ENCODE data around the gene VGLL4. TPM values are rescaled to one million over a fixed set of nuclear protein-coding genes. Genes with fewer than 3 reads are reported as not detected.

Gene VGLL4
- total RNA-seq, 1 donor from 2014 or later, result 29.3 TPM

DNA sequence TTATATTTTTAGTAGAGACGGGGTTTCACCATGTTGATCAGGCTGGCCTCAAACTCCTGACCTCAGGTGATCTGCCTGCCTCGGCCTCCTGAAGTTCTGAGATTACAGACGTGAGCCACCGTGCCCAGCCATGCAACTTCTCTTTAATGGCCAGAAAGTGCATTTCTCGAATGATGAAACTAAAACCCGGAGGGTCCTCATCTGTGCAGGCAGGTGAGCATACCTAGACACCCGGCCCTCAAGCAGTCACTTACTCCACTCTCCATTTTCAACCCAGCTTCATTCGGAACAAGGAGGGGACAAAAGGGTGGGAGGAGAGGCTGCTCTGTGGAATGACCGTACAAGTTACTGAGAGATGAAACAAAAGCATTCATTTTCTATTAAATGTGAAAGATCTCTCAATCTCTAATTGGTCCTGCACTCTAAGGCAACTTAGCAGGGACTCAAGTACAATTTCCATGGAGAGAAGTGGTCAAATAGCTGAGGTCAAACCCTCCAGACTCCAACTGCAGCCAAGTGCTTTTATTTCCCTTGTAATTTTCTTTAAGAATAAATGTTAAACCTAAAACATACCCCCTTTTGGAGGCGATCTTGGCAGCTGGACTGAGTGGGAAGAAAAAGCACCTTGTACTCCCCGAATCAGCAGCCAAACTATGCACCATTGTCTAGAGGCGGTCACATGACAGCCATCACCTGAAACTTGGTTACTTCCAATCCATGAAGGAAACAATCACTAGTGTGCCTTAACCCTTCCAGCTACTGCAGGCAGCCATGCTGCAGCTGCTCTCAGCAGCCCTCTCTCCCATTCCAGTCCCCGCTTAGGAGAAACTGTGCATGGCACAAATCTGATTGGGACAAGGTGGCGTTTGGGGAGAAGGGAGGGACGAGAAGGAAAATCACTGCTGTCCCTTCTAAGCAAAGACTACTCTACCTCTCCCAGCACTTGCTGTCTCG is 62.2 kb downstream of the VGLL4 start:
- TF ChIP-seq, protein P1, sequence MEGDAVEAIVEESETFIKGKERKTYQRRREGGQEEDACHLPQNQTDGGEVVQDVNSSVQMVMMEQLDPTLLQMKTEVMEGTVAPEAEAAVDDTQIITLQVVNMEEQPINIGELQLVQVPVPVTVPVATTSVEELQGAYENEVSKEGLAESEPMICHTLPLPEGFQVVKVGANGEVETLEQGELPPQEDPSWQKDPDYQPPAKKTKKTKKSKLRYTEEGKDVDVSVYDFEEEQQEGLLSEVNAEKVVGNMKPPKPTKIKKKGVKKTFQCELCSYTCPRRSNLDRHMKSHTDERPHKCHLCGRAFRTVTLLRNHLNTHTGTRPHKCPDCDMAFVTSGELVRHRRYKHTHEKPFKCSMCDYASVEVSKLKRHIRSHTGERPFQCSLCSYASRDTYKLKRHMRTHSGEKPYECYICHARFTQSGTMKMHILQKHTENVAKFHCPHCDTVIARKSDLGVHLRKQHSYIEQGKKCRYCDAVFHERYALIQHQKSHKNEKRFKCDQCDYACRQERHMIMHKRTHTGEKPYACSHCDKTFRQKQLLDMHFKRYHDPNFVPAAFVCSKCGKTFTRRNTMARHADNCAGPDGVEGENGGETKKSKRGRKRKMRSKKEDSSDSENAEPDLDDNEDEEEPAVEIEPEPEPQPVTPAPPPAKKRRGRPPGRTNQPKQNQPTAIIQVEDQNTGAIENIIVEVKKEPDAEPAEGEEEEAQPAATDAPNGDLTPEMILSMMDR (IDR thresholded peaks at IDR 0.05; ENCODE audit: borderline replicate concordance), result no peak
- H3K36me3 ChIP-seq, result no peaks in the 10 kb centered on the region
- intact Hi-C loops (cut with micrococcal nuclease), result loop anchor here (10.0 kb wide), 1 partner anchor 63 kb away; the partner anchor contains the start of gene VGLL4
- H3K9me3 ChIP-seq (replicated peaks), result no peaks in the 10 kb centered on the region
- no peak for DNase-seq
- no peaks in the 10 kb centered on the region for H3K27me3 ChIP-seq (ENCODE audit: low read depth)
- peak overlapping the region; percentile 85 for H3K27ac ChIP-seq (replicated peaks)
- H3K4me1 ChIP-seq, result peaks cover 83% of the 10 kb centered on the region
- peak overlapping the region; percentile 61 for H3K4me3 ChIP-seq

DNA sequence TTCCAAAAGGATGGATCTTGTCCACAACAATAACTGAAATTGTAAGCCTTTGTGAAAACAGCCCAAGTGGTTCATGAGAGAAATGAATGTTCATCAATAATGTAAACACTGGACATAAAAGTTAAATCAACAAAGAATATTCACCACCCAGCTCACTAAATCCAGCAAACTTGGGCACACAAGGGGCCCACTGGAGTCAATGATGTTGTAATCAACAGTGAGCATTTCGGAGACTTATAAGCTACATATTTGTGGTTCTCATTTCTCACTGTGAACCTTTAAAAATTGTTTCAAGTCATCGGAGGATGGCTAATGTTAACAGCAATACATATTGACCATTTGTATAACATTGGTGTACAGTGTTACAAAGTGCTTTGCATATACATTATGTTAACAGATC is 63.1 kb downstream of the VGLL4 start:
- TF ChIP-seq, protein P1 (IDR thresholded peaks at IDR 0.05; ENCODE audit: borderline replicate concordance), result no peak
- Histone ChIP-seq H3K27me3 (ENCODE audit: low read depth) (no peaks in the 10 kb centered on the region), H3K27ac (replicated peaks) (peak overlapping the region; percentile 85), H3K9me3 (replicated peaks) (no peaks in the 10 kb centered on the region), H3K4me3 (peak overlapping the region; percentile 61), H3K4me1 (peaks cover 83% of the 10 kb centered on the region), H3K36me3 (no peaks in the 10 kb centered on the region)
- intact Hi-C loops (cut with micrococcal nuclease), result loop anchor here (10.0 kb wide), 1 partner anchor 64 kb away; the partner anchor contains the start of gene VGLL4
- no peak for DNase-seq

DNA sequence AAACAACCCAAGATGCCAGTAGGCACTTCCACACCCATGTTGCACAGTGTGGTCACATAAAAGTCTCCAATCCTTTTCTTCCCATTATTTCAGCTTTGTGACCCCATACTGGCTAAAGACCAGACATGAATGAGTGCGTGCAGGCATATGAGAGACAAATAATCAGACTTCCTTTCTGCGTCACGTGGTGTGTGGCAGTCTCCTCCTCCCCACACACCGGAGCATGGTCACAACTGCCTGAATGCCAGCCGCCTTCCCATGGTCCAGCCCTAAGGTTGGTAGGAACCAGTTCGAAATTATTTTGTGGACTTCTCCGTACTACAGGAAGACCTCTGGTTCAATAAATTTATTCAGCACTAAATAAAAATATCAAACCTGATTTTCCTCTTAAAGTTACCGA is 65.5 kb downstream of the VGLL4 start:
- TF ChIP-seq, protein P1 (IDR thresholded peaks at IDR 0.05; ENCODE audit: borderline replicate concordance), result no peak
- Histone ChIP-seq H3K4me1 (peaks cover 71% of the 10 kb centered on the region), H3K4me3 (no peak overlapping the region), H3K9me3 (replicated peaks) (no peaks in the 10 kb centered on the region), H3K36me3 (peaks cover 5% of the 10 kb centered on the region), H3K27ac (replicated peaks) (no peak overlapping the region), H3K27me3 (ENCODE audit: low read depth) (no peaks in the 10 kb centered on the region)
- intact Hi-C loops (cut with micrococcal nuclease), result no loop called here
- DNase-seq, result no peak

DNA sequence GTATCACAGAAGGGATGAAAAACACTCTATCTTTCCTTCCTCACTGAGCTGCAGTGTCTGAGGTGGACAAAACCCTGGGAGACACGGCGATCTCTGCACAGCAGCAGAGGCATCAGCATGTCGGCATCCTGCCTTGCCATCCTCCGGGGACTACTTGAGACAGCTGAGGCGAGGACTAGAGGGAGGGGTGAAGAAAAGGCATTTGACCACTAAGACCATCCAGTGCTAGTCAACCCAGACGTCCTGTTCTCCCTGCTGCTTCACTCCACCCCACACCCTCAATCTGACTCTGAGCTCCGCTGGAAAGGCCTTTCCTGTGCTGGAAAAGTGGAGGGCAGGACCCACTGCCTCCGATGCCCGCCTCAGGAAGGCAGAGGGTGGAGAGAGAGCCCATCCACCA is 67.3 kb downstream of the VGLL4 start:
- Histone ChIP-seq H3K9me3 (replicated peaks) (no peaks in the 10 kb centered on the region), H3K27me3 (ENCODE audit: low read depth) (no peaks in the 10 kb centered on the region), H3K27ac (replicated peaks) (peak overlapping the region; percentile 26), H3K4me3 (no peak overlapping the region), H3K4me1 (peaks cover 62% of the 10 kb centered on the region), H3K36me3 (peaks cover 5% of the 10 kb centered on the region)
- no peak for DNase-seq
- intact Hi-C loops (cut with micrococcal nuclease), result no loop called here
- TF ChIP-seq, protein P1 (IDR thresholded peaks at IDR 0.05; ENCODE audit: borderline replicate concordance), result no peak

DNA sequence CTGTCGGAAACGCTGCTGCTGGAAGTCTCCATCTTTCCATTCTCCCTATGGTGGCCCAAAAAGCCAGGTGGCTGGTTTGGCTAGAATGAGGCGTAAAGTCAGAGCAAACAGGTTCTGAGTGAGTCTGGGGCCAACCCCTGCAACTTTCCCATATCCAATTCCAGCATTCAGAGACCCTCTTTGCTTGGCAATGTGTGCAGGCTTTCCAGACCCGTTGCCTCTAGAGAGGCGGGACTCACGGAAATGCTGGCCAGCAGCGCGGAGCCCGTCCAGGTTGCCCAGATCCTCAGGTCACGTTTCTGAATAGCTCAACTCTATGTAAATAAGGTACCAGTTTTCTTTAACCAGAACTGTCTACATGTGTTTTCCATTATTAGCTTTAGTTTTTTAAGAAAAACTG is 68.0 kb downstream of the VGLL4 start:
- no peaks in the 10 kb centered on the region for H3K9me3 ChIP-seq (replicated peaks)
- intact Hi-C loops (cut with micrococcal nuclease), result no loop called here
- no peaks in the 10 kb centered on the region for H3K27me3 ChIP-seq (ENCODE audit: low read depth)
- no peak overlapping the region for H3K27ac ChIP-seq (replicated peaks)
- peaks cover 62% of the 10 kb centered on the region for H3K4me1 ChIP-seq
- H3K4me3 ChIP-seq, result no peak overlapping the region
- DNase-seq, result no peak
- TF ChIP-seq, protein P1 (IDR thresholded peaks at IDR 0.05; ENCODE audit: borderline replicate concordance), result no peak
- H3K36me3 ChIP-seq, result peaks cover 5% of the 10 kb centered on the region

Data from left ventricle myocardium inferior (tissue), 1 donor.